ENCODE measurements around the gene STRN4.

- TF ChIP-seq POLR2A (IDR thresholded peaks at IDR 0.05; ENCODE audit: borderline replicate concordance, extremely low read depth, insufficient read depth, insufficient read length) (no peak), RAD21 (IDR thresholded peaks at IDR 0.05; ENCODE audit: low read depth) (no peak)
Measured at GRCh38 chr19:46674416-46675178, 71.7 kb downstream of the STRN4 start.
